Stimulated activated CD4-positive, alpha-beta T cell treated with anti-CD3 and anti-CD28 coated beads, Interleukin-15, amount 100 ng/mL, for 24 hours (primary cell): ENCODE measurements around the gene ZFP92.

Experiments used
- DNase-seq: peaks from one replicate; pipeline ENCODE4 v3.0.0-alpha.2; 2020

The ZFP92 gene

GRCh38 chrX:153457827-153458466 lies 46.7 kb downstream of the ZFP92 start:
- DNase-seq, result no peak

DNA sequence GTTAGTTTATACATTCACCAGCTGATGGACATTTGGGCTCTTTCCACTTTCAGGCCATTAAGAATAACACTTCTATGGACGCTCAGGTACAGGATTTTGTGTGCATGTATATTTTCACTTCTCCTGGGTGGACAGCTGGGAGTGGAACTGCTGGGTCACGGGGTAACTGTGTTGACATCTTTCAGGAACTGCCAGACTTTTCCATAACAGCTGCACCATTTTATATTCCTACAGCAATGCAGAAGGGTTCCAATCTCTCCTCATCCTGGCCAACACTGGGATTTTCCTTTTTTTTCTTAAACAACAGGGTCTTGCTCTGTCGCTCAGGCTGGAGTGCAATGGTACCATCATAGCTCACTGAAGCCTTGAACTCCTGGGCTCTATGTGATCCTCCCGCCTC lies 47.2 kb downstream of the ZFP92 start:
- no peak for DNase-seq

- DNase-seq, result no peak
Observed at GRCh38 chrX:153459986-153460385, 48.7 kb downstream of the ZFP92 start.

DNA sequence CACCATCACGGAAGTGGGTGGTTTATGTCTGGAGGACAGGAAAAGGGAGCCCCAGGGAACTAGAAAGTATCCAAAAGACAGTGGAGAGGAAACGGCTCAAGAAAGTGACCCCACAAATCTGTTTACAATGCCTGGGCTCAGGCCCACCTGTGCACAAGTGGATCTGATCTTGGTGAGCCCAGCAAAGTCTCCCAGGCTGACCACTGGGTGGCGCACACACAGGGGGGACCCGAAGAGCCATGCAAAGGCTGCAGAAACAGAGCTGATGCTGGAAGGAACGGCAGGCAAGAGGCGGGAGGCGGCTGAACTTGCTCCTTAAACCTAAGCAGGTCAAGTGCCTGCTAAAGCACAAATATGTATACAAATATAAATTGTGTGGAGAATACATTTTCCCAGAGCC lies 49.6 kb downstream of the ZFP92 start:
- peak; percentile 50 for DNase-seq
